ENCODE measurements around the gene VTI1B. TPM values are rescaled to one million over a fixed set of nuclear protein-coding genes. Genes with fewer than 3 reads are reported as not detected.

The VTI1B gene
- polyA plus RNA-seq, 1 donor (not counting 4 experiments of a cell fraction or from before 2014, with no cell fraction given), result 94.4 TPM

- no peak overlapping the region for H2AFZ ChIP-seq (ENCODE audit: control insufficient read depth, low read length)
- H3K4me3 ChIP-seq (ENCODE audit: control insufficient read depth in 2 of 3, extremely low read depth in 1 of 3, insufficient read depth in 2 of 3, low read depth in 1 of 3, low read length in 3 of 3), result peak overlapping the region; percentile 63 to 92 (median 89)
- H3K9me3 ChIP-seq (ENCODE audit: control insufficient read depth, low read depth, low read length), result no peaks in the 10 kb centered on the region
- no peaks in the 10 kb centered on the region for H3K27me3 ChIP-seq (ENCODE audit: control insufficient read depth, extremely low read depth, insufficient read depth, low read length)
- H3K9me1 ChIP-seq (ENCODE audit: control insufficient read depth, extremely low read depth, insufficient read depth, low read length), result no peaks in the 10 kb centered on the region
- H3K36me3 ChIP-seq (ENCODE audit: control insufficient read depth in 2 of 2, extremely low read depth in 1 of 2, insufficient read depth in 2 of 2, low read length in 2 of 2), result peaks cover 9% of the 10 kb centered on the region in 2 experiments
- H3K4me2 ChIP-seq (ENCODE audit: control insufficient read depth, extremely low read depth, insufficient read depth, low read depth, low read length), result peak overlapping the region; percentile 96
- peaks cover 54% of the 10 kb centered on the region for H3K79me2 ChIP-seq (ENCODE audit: control insufficient read depth, insufficient read depth, low read length)
- dilution Hi-C loops (cut with MboI; ENCODE audit: extremely low pct_ligation_motif_present, low sequenced_read_pairs), result no loop called here
- TF ChIP-seq EZH2 (IDR thresholded peaks at IDR 0.05; ENCODE audit: low read length), result no peak
- TF ChIP-seq CTCF (optimal IDR thresholded peaks at IDR 0.05 in 1 of 3, IDR thresholded peaks at IDR 0.05 in 1 of 3, conservative IDR thresholded peaks at IDR 0.05 in 1 of 3; ENCODE audit: extremely low read depth in 1 of 3, insufficient read depth in 2 of 3, low read length in 3 of 3), result no peak
- FAIRE-seq, result no peak
- no peaks in the 10 kb centered on the region for H4K20me1 ChIP-seq (ENCODE audit: control insufficient read depth, extremely low read depth, insufficient read depth, low read length)
- no peak for DNase-seq (ENCODE audit: low read depth, low spot score)
- H3K9ac ChIP-seq (ENCODE audit: control insufficient read depth, extremely low read depth, insufficient read depth, low read length), result peak overlapping the region; percentile 92
- peaks cover 12% of the 10 kb centered on the region for H3K4me1 ChIP-seq (ENCODE audit: control insufficient read depth, extremely low read depth, insufficient read depth, low read length)
- peak overlapping the region; percentile 89 for H3K27ac ChIP-seq (ENCODE audit: control insufficient read depth, insufficient read depth, low read length)
Measured at GRCh38 chr14:67673451-67673850, 981 bp downstream of the VTI1B start.

GRCh38 chr14:67668559-67668958, 5.9 kb downstream of the VTI1B start:
- Histone ChIP-seq H3K4me2 (ENCODE audit: control insufficient read depth, extremely low read depth, insufficient read depth, low read depth, low read length) (no peak overlapping the region), H3K27me3 (ENCODE audit: control insufficient read depth, extremely low read depth, insufficient read depth, low read length) (no peaks in the 10 kb centered on the region), H3K27ac (ENCODE audit: control insufficient read depth, insufficient read depth, low read length) (no peak overlapping the region), H3K4me3 (ENCODE audit: control insufficient read depth in 2 of 3, extremely low read depth in 1 of 3, insufficient read depth in 2 of 3, low read depth in 1 of 3, low read length in 3 of 3) (no peak overlapping the region), H3K9ac (ENCODE audit: control insufficient read depth, extremely low read depth, insufficient read depth, low read length) (no peak overlapping the region), H2AFZ (ENCODE audit: control insufficient read depth, low read length) (no peak overlapping the region), H3K4me1 (ENCODE audit: control insufficient read depth, extremely low read depth, insufficient read depth, low read length) (peaks cover 25% of the 10 kb centered on the region), H3K9me1 (ENCODE audit: control insufficient read depth, extremely low read depth, insufficient read depth, low read length) (no peaks in the 10 kb centered on the region), H3K36me3 (ENCODE audit: control insufficient read depth in 2 of 2, extremely low read depth in 1 of 2, insufficient read depth in 2 of 2, low read length in 2 of 2) (no peaks in the 10 kb centered on the region), H4K20me1 (ENCODE audit: control insufficient read depth, extremely low read depth, insufficient read depth, low read length) (peaks cover 7% of the 10 kb centered on the region), H3K9me3 (ENCODE audit: control insufficient read depth, low read depth, low read length) (no peaks in the 10 kb centered on the region), H3K79me2 (ENCODE audit: control insufficient read depth, insufficient read depth, low read length) (peaks cover 66% of the 10 kb centered on the region)
- DNase-seq (ENCODE audit: low read depth, low spot score) (no peak), FAIRE-seq (no peak)
- dilution Hi-C loops (cut with MboI; ENCODE audit: extremely low pct_ligation_motif_present, low sequenced_read_pairs), result no loop called here
- no peak for TF ChIP-seq EZH2 (IDR thresholded peaks at IDR 0.05; ENCODE audit: low read length)
- TF ChIP-seq CTCF (optimal IDR thresholded peaks at IDR 0.05 in 1 of 3, IDR thresholded peaks at IDR 0.05 in 1 of 3, conservative IDR thresholded peaks at IDR 0.05 in 1 of 3; ENCODE audit: extremely low read depth in 1 of 3, insufficient read depth in 2 of 3, low read length in 3 of 3), result no peak

All from keratinocyte (primary cell).